IPS-18c (cell line): Measurements from ENCODE around the gene GFOD2.
A peak's percentile ranks its signal among the peaks of the same experiment; 100 is the strongest.

Experiments
- H3K4me3 ChIP-seq: 2 replicates; pipeline ENCODE4 v1.7.0; 2013; ENCODE audit warnings: low read depth, mild to moderate bottlenecking, low read length, moderate library complexity; ENCODE audit not compliant: insufficient read depth
- H3K9me3 ChIP-seq: one replicate; pipeline ENCODE4 v1.6.1; 2013; ENCODE audit warnings: mild to moderate bottlenecking, low read length, moderate library complexity; ENCODE audit not compliant: control insufficient read depth, insufficient read depth

The GFOD2 gene

GRCh38 chr16:67666559-67667452 is 52.3 kb downstream of the GFOD2 start, which contains the start of the genes C16orf86 and ENKD1:
TSS of gene C16orf86 (plus strand) at chr16:67666814. CDS start at chr16:67666971, 157 bp downstream.
TSS of gene ENKD1 (minus strand) at chr16:67666750. CDS start at chr16:67666442, 308 bp downstream.
- H3K9me3 ChIP-seq: no peaks in the 10 kb centered on the region

GRCh38 chr16:67666032-67666551 is 53.0 kb downstream of the GFOD2 start:
- Histone ChIP-seq H3K4me3 (peak overlapping the region; percentile 87), H3K9me3 (no peaks in the 10 kb centered on the region)

More at GRCh38 chr16:67666559-67667452, 52.3 kb downstream of the GFOD2 start, which contains the start of the genes C16orf86 and ENKD1:
- H3K4me3 ChIP-seq: peak within 1 kb of the TSS; percentile 87

GRCh38 chr16:67665598-67665997 is 53.5 kb downstream of the GFOD2 start:
- Histone ChIP-seq H3K9me3 (no peaks in the 10 kb centered on the region), H3K4me3 (peak overlapping the region; percentile 87)

- no peak overlapping the region for H3K4me3 ChIP-seq
Measured at GRCh38 chr16:67664871-67665270, 54.2 kb downstream of the GFOD2 start.

GRCh38 chr16:67664258-67664657 is 54.9 kb downstream of the GFOD2 start:
- H3K4me3 ChIP-seq: no peak overlapping the region
- H3K9me3 ChIP-seq: no peaks in the 10 kb centered on the region

More at GRCh38 chr16:67664871-67665270, 54.2 kb downstream of the GFOD2 start:
- no peaks in the 10 kb centered on the region for H3K9me3 ChIP-seq

GRCh38 chr16:67663877-67664222 is 55.3 kb downstream of the GFOD2 start:
- H3K4me3 ChIP-seq: peak overlapping the region; percentile 31
- no peaks in the 10 kb centered on the region for H3K9me3 ChIP-seq

- no peaks in the 10 kb centered on the region for H3K9me3 ChIP-seq
- peak overlapping the region; percentile 31 for H3K4me3 ChIP-seq
Measured at GRCh38 chr16:67663151-67663876, 55.8 kb downstream of the GFOD2 start.

- no peaks in the 10 kb centered on the region for H3K9me3 ChIP-seq
- no peak overlapping the region for H3K4me3 ChIP-seq
Measured at GRCh38 chr16:67662653-67663010, 56.5 kb downstream of the GFOD2 start.

- Histone ChIP-seq H3K4me3 (peak overlapping the region; percentile 68), H3K9me3 (no peaks in the 10 kb centered on the region)
Measured at GRCh38 chr16:67661886-67662652, 57.0 kb downstream of the GFOD2 start.

GRCh38 chr16:67661101-67661761 is 57.9 kb downstream of the GFOD2 start:
- H3K4me3 ChIP-seq: peak overlapping the region; percentile 68
- no peaks in the 10 kb centered on the region for H3K9me3 ChIP-seq

GRCh38 chr16:67660564-67661028 is 58.5 kb downstream of the GFOD2 start, which contains the start of gene PARD6A:
TSS of gene PARD6A (plus strand) at chr16:67660960. CDS start at chr16:67661039, 79 bp downstream.
- peak within 1 kb of the TSS; percentile 68 for H3K4me3 ChIP-seq

GRCh38 chr16:67659675-67660563 is 59.2 kb downstream of the GFOD2 start, which contains the start of gene ACD:
TSS of gene ACD (minus strand) at chr16:67660260. CDS start at chr16:67660220, 40 bp downstream.
- peak within 1 kb of the TSS; percentile 68 for H3K4me3 ChIP-seq
- H3K9me3 ChIP-seq: no peaks in the 10 kb centered on the region

More at GRCh38 chr16:67660564-67661028, 58.5 kb downstream of the GFOD2 start, which contains the start of gene PARD6A:
- H3K9me3 ChIP-seq: no peaks in the 10 kb centered on the region

- H3K9me3 ChIP-seq: no peaks in the 10 kb centered on the region
- peak overlapping the region; percentile 68 for H3K4me3 ChIP-seq
Measured at GRCh38 chr16:67658849-67659674, 60.1 kb downstream of the GFOD2 start.

GRCh38 chr16:67657751-67658518 is 61.2 kb downstream of the GFOD2 start:
- no peaks in the 10 kb centered on the region for H3K9me3 ChIP-seq
- H3K4me3 ChIP-seq: no peak overlapping the region
